Measurements from ENCODE around the gene SLFN11.
A peak's percentile ranks its signal among the peaks of the same experiment; 100 is the strongest.
"Not testable (repeated sequence)": the region's sequence is repeated elsewhere in the genome, so short reads cannot be mapped to it uniquely, and the experiment has no call there.

The SLFN11 gene, protein sequence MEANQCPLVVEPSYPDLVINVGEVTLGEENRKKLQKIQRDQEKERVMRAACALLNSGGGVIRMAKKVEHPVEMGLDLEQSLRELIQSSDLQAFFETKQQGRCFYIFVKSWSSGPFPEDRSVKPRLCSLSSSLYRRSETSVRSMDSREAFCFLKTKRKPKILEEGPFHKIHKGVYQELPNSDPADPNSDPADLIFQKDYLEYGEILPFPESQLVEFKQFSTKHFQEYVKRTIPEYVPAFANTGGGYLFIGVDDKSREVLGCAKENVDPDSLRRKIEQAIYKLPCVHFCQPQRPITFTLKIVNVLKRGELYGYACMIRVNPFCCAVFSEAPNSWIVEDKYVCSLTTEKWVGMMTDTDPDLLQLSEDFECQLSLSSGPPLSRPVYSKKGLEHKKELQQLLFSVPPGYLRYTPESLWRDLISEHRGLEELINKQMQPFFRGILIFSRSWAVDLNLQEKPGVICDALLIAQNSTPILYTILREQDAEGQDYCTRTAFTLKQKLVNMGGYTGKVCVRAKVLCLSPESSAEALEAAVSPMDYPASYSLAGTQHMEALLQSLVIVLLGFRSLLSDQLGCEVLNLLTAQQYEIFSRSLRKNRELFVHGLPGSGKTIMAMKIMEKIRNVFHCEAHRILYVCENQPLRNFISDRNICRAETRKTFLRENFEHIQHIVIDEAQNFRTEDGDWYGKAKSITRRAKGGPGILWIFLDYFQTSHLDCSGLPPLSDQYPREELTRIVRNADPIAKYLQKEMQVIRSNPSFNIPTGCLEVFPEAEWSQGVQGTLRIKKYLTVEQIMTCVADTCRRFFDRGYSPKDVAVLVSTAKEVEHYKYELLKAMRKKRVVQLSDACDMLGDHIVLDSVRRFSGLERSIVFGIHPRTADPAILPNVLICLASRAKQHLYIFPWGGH

DNA sequence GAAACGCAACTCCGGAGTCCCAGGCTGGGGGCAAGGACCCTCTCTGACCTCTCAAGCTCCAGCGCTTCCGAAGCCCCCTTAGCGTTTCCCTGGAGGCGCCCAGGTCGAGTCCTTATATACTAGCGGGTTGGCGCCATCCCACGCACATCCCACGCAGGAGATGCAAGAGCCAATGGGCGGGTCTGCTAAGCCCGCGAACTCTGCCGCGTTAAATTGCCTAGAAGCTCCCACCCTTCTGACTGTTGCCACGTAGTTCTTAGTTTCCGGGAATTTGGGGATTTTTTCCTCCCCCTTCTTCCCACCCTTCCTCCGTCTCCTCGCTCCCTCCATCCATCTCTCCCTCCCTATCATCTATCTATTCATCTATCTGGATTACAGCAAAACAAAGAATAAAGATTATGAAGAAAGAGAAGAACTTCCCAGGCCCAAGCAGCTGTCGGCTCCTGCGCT, at the start of gene SLFN11:
TSS of gene SLFN11 (minus strand) at position 88 of the 450 bp plus-strand sequence. CDS start 9,814 bp downstream, outside the sequence.
- peaks cover 8 to 11% of the 10 kb centered on the region in 2 donors for H3K9me3 Mint-ChIP-seq
- H3K36me3 Mint-ChIP-seq: peaks cover 0 to 15% of the 10 kb centered on the region in 2 donors

DNA sequence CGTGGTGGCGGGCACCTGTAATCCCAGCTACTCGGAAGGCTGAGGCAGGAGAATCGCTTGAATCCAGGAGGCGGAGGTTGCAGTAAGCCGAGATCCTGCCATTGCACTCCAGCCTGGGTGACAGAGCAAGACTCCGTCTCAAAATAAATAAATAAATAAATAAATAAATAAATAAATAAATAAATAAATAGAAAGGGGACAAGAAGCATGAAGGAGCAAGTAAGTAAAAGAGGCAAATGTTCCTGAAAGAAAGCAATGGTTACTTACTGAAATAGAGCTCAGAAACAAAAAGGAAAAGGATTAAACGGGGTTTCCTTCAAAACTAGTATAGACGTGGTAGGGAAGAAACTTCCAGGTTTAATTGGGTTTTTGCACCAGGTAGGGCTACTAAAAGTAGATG, 47.6 kb upstream of the SLFN11 start:
- not testable (repeated sequence) for DNase-seq; H3K9me3 Mint-ChIP-seq; H3K27me3 Mint-ChIP-seq; H3K27ac Mint-ChIP-seq; ATAC-seq (replicated peaks); H3K4me1 Mint-ChIP-seq; H3K4me3 Mint-ChIP-seq
- peaks cover 8 to 18% of the 10 kb centered on the region in 2 donors for H3K36me3 Mint-ChIP-seq

More for the DNA sequence above, at the start of gene SLFN11:
- peak; percentile 60 to 66 for ATAC-seq (replicated peaks)
- Mint-ChIP-seq H3K27ac (peak within 1 kb of the TSS; percentile 96), H3K27me3 (no peaks in the 10 kb centered on the region), H3K4me3 (peak within 1 kb of the TSS; percentile 92 to 93), H3K4me1 (peaks cover 18 to 39% of the 10 kb centered on the region in 2 donors)
- peak; percentile 56 for DNase-seq

DNA sequence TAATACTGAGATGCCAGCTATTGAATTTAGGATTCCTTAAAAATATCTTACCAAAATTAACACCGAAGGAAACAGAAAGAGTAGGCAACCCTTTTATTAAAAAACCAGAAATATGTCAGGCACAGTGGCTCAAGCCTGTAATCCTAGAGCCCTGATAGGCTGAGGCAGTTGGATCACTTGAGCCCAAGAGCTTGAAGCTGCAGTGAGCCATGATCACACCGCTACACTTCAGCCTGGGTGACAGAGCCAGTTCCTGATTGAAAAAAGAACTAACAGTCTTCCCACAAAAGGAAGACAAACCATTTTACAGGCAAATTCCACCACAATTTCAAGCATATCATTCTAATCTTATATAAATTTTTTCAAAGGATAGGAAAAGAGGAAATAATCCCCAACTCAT, 43.2 kb upstream of the SLFN11 start:
- Mint-ChIP-seq H3K27ac (no peak overlapping the region), H3K4me1 (peaks cover 2 to 5% of the 10 kb centered on the region in 2 donors), H3K4me3 (no peak overlapping the region), H3K9me3 (peaks cover 0 to 3% of the 10 kb centered on the region in 2 donors), H3K36me3 (peaks cover 18 to 36% of the 10 kb centered on the region in 2 donors), H3K27me3 (no peaks in the 10 kb centered on the region)
- ATAC-seq (replicated peaks) (no peak), DNase-seq (no peak)

DNA sequence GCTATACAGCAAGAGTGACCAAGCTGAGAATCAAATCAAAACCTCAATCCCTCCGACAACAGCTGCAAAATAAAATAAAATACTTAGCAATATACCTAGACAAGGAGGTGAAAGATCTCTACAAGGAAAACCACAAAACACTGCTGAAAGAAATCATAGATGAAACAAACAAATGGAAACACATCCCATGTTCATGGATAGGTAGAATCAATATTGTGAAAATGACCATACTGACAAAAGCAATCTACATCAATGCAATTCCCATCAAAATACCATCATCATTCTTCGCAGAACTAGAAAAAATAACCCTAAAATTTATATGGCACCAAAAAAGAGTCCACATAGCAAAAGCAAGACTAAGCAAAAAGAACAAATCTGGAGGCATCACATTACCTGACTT, 41.3 kb upstream of the SLFN11 start:
- not testable (repeated sequence) for H3K27ac Mint-ChIP-seq; H3K27me3 Mint-ChIP-seq; DNase-seq; H3K4me3 Mint-ChIP-seq; H3K9me3 Mint-ChIP-seq; ATAC-seq (replicated peaks); H3K4me1 Mint-ChIP-seq
- peaks cover 24 to 44% of the 10 kb centered on the region in 2 donors for H3K36me3 Mint-ChIP-seq

DNA sequence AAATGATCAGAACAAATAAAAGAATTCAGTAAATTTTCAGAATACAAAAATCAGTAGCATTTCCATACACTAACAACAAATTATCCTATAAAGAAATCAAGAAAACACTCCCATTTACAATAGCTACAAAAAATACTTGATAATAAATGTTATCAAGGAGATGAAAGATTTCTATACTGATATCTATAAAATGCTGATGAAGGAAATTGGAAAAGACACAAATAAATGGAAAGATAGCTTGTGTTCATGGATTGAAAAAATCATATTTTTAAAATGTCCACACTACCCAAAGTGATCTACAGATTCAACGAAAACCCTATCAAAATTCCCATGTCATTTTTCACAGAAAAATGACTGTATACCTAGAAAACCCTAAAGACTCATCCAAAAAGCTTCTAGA, 40.8 kb upstream of the SLFN11 start:
- H3K27me3 Mint-ChIP-seq: no peaks in the 10 kb centered on the region
- ATAC-seq (replicated peaks) (no peak), DNase-seq (no peak)
- peaks cover 2 to 5% of the 10 kb centered on the region in 2 donors for H3K4me1 Mint-ChIP-seq
- H3K4me3 Mint-ChIP-seq: no peak overlapping the region
- peaks cover 0 to 3% of the 10 kb centered on the region in 2 donors for H3K9me3 Mint-ChIP-seq
- peaks cover 22 to 43% of the 10 kb centered on the region in 2 donors for H3K36me3 Mint-ChIP-seq
- no peak overlapping the region for H3K27ac Mint-ChIP-seq

DNA sequence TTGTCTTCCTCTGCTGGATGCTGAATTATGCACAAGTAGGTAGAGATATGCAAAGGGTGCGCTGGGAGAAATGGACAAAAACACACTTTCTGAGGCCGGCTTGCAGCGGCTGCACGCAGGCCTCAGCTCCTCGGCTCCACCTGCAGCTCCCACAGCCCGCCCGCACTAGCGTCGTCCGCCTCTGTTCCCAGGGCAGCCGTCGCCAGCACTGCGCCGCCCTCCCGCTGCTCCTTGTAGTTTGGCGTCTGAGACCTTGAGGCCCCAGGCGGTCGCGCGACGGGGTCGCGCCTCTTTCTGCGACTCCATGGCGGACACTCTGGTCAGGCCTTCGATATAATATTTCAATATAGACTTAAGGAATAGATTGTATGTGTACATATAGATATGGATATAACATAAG, 34.1 kb upstream of the SLFN11 start:
- H3K9me3 Mint-ChIP-seq: no peaks in the 10 kb centered on the region
- H3K36me3 Mint-ChIP-seq: peaks cover 10 to 32% of the 10 kb centered on the region in 2 donors
- no peak for DNase-seq
- no peak for ATAC-seq (replicated peaks)
- no peak overlapping the region for H3K4me3 Mint-ChIP-seq
- H3K27ac Mint-ChIP-seq: no peak overlapping the region
- H3K27me3 Mint-ChIP-seq: no peaks in the 10 kb centered on the region
- no peaks in the 10 kb centered on the region for H3K4me1 Mint-ChIP-seq

DNA sequence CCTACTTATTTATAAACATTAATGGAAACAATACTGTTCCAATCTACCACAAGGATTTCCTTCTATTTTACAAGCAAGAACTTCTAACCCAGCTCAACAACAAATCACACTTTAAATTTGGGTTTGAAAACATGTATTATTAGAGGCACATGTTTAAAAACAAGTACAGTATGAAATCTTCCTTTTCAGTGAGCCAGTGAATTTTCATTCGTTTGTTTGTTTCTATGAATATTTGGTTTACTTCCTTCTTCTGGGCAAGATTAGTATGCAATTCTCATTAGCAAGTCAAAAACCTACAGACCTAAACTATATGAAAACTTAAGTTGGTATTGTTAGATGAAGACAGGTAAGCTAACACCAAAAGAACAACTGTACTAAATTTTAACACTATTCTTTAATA, 33.1 kb upstream of the SLFN11 start:
- ATAC-seq (replicated peaks) (no peak), DNase-seq (no peak)
- no peak overlapping the region for H3K27ac Mint-ChIP-seq
- no peaks in the 10 kb centered on the region for H3K4me1 Mint-ChIP-seq
- H3K36me3 Mint-ChIP-seq: peaks cover 10 to 29% of the 10 kb centered on the region in 2 donors
- H3K9me3 Mint-ChIP-seq: no peaks in the 10 kb centered on the region
- H3K27me3 Mint-ChIP-seq: no peaks in the 10 kb centered on the region
- H3K4me3 Mint-ChIP-seq: no peak overlapping the region

DNA sequence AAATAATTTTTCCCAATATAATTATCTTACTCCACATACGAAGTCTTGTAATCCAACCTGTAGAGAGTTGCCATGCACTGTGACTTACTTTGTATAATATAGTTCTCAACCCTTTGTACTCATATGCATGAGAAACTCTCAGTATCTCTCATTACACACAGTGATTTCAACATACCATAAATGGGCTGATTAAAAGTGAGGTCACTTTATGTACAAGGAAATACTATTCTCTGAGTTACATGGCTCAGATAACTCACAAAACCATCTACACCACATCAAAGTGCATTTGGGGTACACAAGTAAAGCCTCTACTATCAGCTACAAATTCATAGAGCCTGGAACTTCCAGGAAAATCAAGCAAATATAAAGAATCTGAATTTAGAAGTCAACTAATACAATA, 30.9 kb upstream of the SLFN11 start:
- no peak overlapping the region for H3K4me3 Mint-ChIP-seq
- H3K4me1 Mint-ChIP-seq: no peaks in the 10 kb centered on the region
- ATAC-seq (replicated peaks): no peak
- H3K27me3 Mint-ChIP-seq: no peaks in the 10 kb centered on the region
- no peak overlapping the region for H3K27ac Mint-ChIP-seq
- peaks cover 5 to 17% of the 10 kb centered on the region in 2 donors for H3K36me3 Mint-ChIP-seq
- no peaks in the 10 kb centered on the region for H3K9me3 Mint-ChIP-seq
- no peak for DNase-seq

DNA sequence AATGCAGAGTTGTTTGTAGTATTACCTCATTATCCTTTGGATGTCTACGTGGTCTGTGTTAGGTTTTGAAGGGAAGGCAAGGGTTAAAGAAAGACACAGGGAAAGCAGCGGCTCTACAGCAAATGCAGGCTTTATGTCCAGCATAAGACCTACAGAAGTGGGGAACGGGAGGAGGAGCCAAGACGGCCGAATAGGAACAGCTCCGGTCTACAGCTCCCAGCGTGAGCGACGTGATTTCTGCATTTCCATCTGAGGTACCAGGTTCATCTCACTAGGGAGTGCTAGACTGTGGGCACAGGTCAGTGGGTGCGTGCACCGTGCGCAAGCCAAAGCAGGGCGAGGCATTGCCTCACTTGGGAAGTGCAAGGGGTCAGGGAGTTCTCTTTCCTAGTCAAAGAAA, 20.4 kb upstream of the SLFN11 start:
- H3K9me3 Mint-ChIP-seq; H3K27ac Mint-ChIP-seq; H3K4me3 Mint-ChIP-seq; DNase-seq; H3K36me3 Mint-ChIP-seq; ATAC-seq (replicated peaks); H3K4me1 Mint-ChIP-seq: not testable (repeated sequence)
- H3K27me3 Mint-ChIP-seq: peaks cover 9 to 20% of the 10 kb centered on the region in 2 donors

DNA sequence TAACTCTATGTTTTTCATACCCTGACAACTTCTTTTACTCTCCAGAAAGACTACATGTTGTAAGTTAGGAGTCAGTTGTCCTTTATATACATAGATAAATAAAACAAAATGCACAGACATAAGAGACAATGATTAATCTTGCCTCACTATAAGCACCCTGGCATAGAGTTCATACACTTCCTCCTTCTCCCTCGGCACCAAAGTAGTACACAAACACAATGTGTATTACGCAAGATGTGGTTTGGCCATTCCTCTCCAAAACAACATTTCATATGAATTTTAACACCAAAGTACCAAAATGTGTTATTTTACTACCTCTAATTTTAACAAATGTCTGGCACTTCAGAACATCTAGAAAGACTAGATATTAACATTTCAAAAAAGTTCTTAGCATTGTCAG, 17.2 kb upstream of the SLFN11 start:
- ATAC-seq (replicated peaks) (no peak), DNase-seq (no peak)

DNA sequence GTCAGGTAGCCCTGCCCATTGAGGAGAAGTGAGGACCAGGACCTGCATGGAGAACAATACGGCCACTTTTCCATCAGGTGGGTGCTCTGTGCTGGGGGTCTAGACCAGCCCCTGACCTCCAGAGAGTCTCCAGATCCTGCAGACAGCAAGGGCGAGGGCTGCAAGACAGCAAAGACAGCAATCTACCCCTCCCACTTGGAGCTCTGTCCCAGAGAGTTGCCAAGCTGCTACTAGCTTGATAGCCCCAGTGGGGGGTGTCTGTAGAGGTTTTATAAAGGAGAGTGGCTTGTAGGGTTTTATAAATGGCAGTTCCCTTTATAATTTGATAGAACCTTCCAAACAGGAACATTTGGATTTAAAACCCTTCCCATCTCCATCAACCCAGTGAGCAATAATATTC, 16.7 kb upstream of the SLFN11 start:
- Mint-ChIP-seq H3K9me3 (peaks cover 0 to 2% of the 10 kb centered on the region in 2 donors), H3K4me3 (no peak overlapping the region), H3K27me3 (peaks cover 6 to 14% of the 10 kb centered on the region in 2 donors), H3K4me1 (peaks cover 2 to 18% of the 10 kb centered on the region in 2 donors), H3K27ac (no peak overlapping the region), H3K36me3 (no peaks in the 10 kb centered on the region)
- DNase-seq: no peak
- ATAC-seq (replicated peaks): no peak

More for the DNA sequence above, 17.2 kb upstream of the SLFN11 start:
- H3K9me3 Mint-ChIP-seq: peaks cover 0 to 3% of the 10 kb centered on the region in 2 donors
- H3K36me3 Mint-ChIP-seq: no peaks in the 10 kb centered on the region
- H3K4me3 Mint-ChIP-seq: no peak overlapping the region
- peaks cover 2 to 18% of the 10 kb centered on the region in 2 donors for H3K4me1 Mint-ChIP-seq
- H3K27ac Mint-ChIP-seq: no peak overlapping the region
- H3K27me3 Mint-ChIP-seq: peaks cover 8 to 14% of the 10 kb centered on the region in 2 donors

DNA sequence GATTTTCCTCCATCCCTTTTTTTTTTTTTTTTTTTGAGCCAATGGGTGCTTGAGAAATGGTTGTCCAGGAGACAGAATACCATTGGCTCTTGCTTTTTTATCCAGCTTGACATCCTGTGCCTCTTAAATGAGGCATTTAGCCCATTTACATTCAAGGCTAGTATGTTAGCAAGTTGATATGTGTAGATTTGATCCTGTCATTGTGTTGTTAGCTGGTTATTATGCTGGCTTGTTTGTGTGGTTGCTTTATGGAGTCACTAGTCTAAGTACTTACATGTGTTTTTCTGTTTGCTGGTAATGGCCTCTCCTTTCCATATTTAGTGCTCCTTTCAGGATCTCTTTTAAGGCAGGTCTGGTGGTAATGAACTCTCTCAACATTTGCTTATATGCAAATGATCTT, 14.1 kb upstream of the SLFN11 start:
- Mint-ChIP-seq H3K4me3 (no peak overlapping the region), H3K9me3 (peaks cover 0 to 2% of the 10 kb centered on the region in 2 donors), H3K36me3 (no peaks in the 10 kb centered on the region), H3K27me3 (peaks cover 0 to 5% of the 10 kb centered on the region in 2 donors), H3K27ac (no peak overlapping the region), H3K4me1 (peaks cover 4 to 28% of the 10 kb centered on the region in 2 donors)
- ATAC-seq (replicated peaks): no peak
- no peak for DNase-seq

DNA sequence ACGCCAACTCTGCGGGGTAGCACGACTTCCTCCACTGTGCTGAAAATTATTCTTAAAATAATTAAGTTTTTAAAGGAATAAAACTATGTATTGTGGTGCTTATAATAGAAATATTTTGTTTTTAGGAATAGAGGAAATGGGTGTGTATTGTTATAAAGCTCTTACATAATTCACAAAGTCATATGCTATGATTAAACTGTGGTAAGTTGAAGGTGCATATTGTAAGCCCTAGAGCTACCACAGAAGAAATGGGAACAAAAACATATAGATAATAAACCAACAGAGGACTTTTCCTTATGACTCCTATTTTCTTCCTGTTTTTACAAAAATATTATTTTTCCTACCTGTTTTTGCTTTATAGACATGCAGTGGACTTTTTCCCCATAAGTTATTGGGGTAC, 4.3 kb upstream of the SLFN11 start:
- Mint-ChIP-seq H3K9me3 (peaks cover 0 to 4% of the 10 kb centered on the region in 2 donors), H3K27ac (no peak overlapping the region), H3K4me3 (no peak overlapping the region), H3K27me3 (no peaks in the 10 kb centered on the region), H3K4me1 (peaks cover 29 to 51% of the 10 kb centered on the region in 2 donors), H3K36me3 (no peaks in the 10 kb centered on the region)
- DNase-seq (no peak), ATAC-seq (replicated peaks) (no peak)

DNA sequence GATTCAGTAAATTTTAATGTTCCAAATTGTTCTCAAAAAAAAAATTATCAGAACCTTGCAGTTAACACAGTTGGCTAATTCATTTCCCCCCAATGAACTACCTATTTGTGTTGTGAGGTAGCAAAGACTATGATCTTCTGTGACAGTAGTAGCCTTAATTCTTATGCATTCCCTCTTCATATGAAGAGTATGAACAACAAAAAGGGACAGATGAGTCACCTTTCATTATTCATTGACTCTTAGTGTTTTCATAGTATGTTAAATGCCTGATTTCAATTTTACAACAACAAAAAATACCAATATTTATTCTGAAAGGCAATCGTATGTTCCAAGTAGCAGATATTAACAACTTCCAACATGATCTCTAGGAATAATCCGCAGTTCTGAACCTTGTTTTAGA, 3.6 kb upstream of the SLFN11 start:
- no peaks in the 10 kb centered on the region for H3K36me3 Mint-ChIP-seq
- DNase-seq: no peak
- H3K4me1 Mint-ChIP-seq: peaks cover 25 to 45% of the 10 kb centered on the region in 2 donors
- H3K9me3 Mint-ChIP-seq: peaks cover 0 to 3% of the 10 kb centered on the region in 2 donors
- H3K27me3 Mint-ChIP-seq: no peaks in the 10 kb centered on the region
- ATAC-seq (replicated peaks): no peak
- H3K27ac Mint-ChIP-seq: no peak overlapping the region
- no peak overlapping the region for H3K4me3 Mint-ChIP-seq

Measured in stimulated activated naive B cell treated with anti-CD40 and anti-IgM and Interleukin-4, amounts not matched to agents 10 μg/mL and 1 μg/mL and 100 μg/mL, for 72 hours (primary cell).